Vagina (tissue), 2 donors: ENCODE measurements around the gene PCYOX1L.

ENCODE experiments used
- CTCF ChIP-seq, 3 experiments: fragments of 450-650 bp in 2 of 3; fragments of 200-600 bp in 1 of 3; sonication (generic) in 1 of 3; IDR thresholded peaks; one replicate each; pipeline ENCODE4 v1.5.1; 2017 to 2019; ENCODE audit warnings: antibody characterized with exemption in 3 of 3, mild to moderate bottlenecking in 2 of 3, moderate library complexity in 2 of 3
- POLR2AphosphoS5 ChIP-seq, 2 donors: sonication (generic); formaldehyde crosslinking; IDR thresholded peaks; one replicate each; pipeline ENCODE4 v1.9.0; 2017; ENCODE audit warnings: antibody characterized with exemption in 2 of 2, mild to moderate bottlenecking in 2 of 2, low read depth in 1 of 2; ENCODE audit not compliant: insufficient read depth in 1 of 2

DNA sequence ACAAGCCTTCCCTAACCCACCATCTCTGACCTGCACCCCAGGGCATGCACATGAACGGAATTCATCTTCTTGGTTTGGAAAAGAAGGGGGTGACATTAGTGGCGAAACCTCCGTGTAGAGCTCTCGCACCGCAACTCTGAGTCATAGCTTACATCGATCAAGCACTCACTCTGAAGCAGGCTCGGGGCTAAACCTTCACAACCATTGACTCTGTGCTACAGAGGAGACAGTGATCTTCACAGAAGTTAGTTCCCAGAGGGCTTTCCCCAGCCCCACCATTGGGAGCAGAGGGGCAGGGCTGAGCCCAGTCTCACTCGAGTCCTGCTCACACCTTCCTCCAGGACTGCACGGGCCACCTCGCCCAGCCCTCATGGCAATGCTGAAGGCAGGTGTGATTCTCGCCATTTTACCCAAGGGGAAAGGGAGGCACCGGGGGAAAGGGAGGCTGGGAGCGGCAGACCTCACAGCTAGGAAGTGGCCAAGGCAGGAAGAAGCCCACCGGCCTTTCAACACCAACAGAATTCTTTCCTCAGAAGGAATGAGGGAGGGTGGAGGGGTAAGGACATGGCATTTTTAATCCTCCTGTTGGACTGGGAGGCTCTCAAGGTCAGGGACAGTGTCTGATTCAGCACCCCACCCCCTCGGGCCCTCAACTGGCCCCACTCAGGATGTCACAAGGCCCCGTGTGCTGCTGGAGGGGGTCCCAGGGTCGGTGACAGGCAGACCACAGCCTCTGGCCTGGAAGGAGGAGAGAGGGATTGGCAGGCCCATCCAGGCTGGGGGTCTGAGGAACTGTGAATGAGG, 47.1 kb downstream of the PCYOX1L start:
- TF ChIP-seq CTCF (IDR thresholded peaks at IDR 0.05) (no peak), POLR2AphosphoS5 (IDR thresholded peaks at IDR 0.05; ENCODE audit: insufficient read depth in 1 of 2, low read depth in 1 of 2) (no peak)
